ENCODE results near the gene SLC9A3. TPM values are rescaled to one million over a fixed set of nuclear protein-coding genes. Genes with fewer than 3 reads are reported as not detected.
A peak's percentile ranks its signal among the peaks of the same experiment; 100 is the strongest.

The SLC9A3 gene
- total RNA-seq, 1 experiment from 2014 or later, result 1.5 TPM

DNA sequence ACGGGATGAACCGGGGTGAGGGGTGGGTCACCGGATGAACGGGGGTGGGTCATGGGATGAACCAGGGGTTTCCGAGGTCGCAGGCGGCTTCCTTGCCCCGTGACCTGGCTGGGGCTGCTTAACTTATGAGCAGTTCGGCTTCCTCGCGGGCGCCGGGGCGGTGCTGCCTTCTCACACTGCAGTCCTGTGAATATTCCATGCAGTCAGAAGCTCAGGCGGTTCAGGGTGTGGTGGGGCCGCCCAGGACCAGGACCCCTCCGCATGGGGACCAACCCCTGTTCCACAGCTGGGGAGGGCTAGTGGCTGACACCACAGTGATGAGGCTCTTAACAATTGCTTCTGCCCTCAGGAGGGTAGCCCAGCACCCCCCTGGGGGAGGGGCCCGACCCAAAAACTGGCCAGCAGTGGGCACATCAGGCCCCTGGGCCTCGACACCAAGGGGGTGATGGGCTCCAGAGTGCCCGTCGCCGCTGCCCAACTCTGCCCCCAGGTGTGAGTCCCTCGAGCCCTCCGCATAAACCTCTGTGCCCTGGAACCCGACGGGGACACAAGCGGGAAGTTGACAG, 30.9 kb upstream of the SLC9A3 start:
- CTCF ChIA-PET, result no interaction called here
- Histone ChIP-seq H3K4me1 (ENCODE audit: control insufficient read depth in 1 of 2, insufficient read depth in 2 of 2, low read length in 2 of 2) (peaks cover 0 to 7% of the 10 kb centered on the region in 2 experiments; a peak in 1 of 4 replicates), H3K36me3 (ENCODE audit: control insufficient read depth in 1 of 2, insufficient read depth in 2 of 2, low read length in 2 of 2) (no peaks in the 10 kb centered on the region), H3K79me2 (ENCODE audit: insufficient read depth, low read length) (no peaks in the 10 kb centered on the region), H3K9me2 (ENCODE audit: insufficient read depth) (no peaks in the 10 kb centered on the region), H3K4me2 (ENCODE audit: low read length) (no peak overlapping the region), H4K20me1 (ENCODE audit: insufficient read depth) (no peaks in the 10 kb centered on the region), H2AFZ (ENCODE audit: low read depth, low read length, poor library complexity, severe bottlenecking) (no peak overlapping the region), H3K9ac (ENCODE audit: low read length) (no peak overlapping the region), H3K27ac (ENCODE audit: low read depth, low read length) (no peak overlapping the region), H3K27me3 (ENCODE audit: insufficient read depth, low read length) (peaks cover 10% of the 10 kb centered on the region), H3K9me3 (ENCODE audit: control insufficient read depth in 1 of 2, insufficient read depth in 1 of 2, low read depth in 1 of 2, low read length in 2 of 2) (no peaks in the 10 kb centered on the region; a peak in 1 of 4 replicates), H3K4me3 (replicated peaks in 1 of 2; ENCODE audit: low read depth in 1 of 2, low read length in 2 of 2) (no peak overlapping the region)
- POLR2A ChIA-PET, result no interaction called here
- no peak; the same call in 1 of the 2 replicates for ATAC-seq
- intact Hi-C loops (cut with micrococcal nuclease), result no loop called here
- no peak for DNase-seq (ENCODE audit: low read depth, low spot score)
- BruUV-seq (replicated peaks), result no TSS peak
- TF ChIP-seq POLR2A (IDR thresholded peaks at IDR 0.05; ENCODE audit: borderline replicate concordance, extremely low read depth, insufficient read depth, insufficient read length) (no peak), ELF1 (IDR thresholded peaks at IDR 0.05; ENCODE audit: borderline replicate concordance, low read depth) (no peak)
- RAD21 ChIA-PET (ENCODE audit: low non-redundant PET in 1 of 2, low total read pairs in 2 of 2, uncharacterized antibody in 2 of 2, unreplicated experiment in 2 of 2), result no interaction called here

DNA sequence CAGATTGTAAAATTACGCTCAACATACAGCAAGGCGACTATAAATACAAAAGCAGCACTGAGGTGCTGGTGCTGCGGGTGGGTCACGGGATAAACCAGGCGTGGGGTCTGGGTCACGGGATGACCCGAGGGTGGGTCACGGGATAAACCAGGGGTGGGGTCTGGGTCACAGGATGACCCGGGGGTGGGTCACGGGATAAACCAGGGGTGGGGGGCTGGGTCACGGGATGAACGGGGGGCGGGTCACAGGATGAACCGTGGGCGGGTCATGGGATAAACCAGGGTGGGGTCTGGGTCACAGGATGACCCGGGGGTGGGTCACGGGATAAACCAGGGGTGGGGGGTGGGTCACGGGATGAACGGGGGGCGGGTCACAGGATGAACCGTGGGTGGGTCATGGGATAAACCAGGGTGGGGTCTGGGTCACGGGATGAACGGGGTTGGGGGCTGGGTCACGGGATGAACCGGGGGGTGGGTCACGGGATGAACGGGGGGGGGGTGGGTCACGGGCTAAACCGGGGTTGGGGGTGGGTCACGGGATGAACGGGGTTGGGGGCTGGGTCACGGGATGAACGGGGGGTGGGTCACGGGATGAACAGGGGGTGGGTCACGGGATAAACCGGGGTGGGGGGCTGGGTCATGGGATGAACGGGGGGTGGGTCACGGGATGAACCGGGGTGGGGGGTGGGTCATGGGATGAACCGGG, 30.2 kb upstream of the SLC9A3 start:
- ATAC-seq, result peak; percentile 51
- no peaks in the 10 kb centered on the region; a peak in 1 of 4 replicates for H3K9me3 ChIP-seq (ENCODE audit: control insufficient read depth in 1 of 2, insufficient read depth in 1 of 2, low read depth in 1 of 2, low read length in 2 of 2)
- POLR2A ChIA-PET, result no interaction called here
- H3K9me2 ChIP-seq (ENCODE audit: insufficient read depth), result no peaks in the 10 kb centered on the region
- H4K20me1 ChIP-seq (ENCODE audit: insufficient read depth), result no peaks in the 10 kb centered on the region
- no peak overlapping the region for H3K27ac ChIP-seq (ENCODE audit: low read depth, low read length)
- no peak overlapping the region for H3K9ac ChIP-seq (ENCODE audit: low read length)
- H3K4me1 ChIP-seq (ENCODE audit: control insufficient read depth in 1 of 2, insufficient read depth in 2 of 2, low read length in 2 of 2), result peaks cover 0 to 7% of the 10 kb centered on the region in 2 experiments; a peak in 1 of 4 replicates
- H3K79me2 ChIP-seq (ENCODE audit: insufficient read depth, low read length), result no peaks in the 10 kb centered on the region
- H3K4me3 ChIP-seq (replicated peaks in 1 of 2; ENCODE audit: low read depth in 1 of 2, low read length in 2 of 2), result peak overlapping the region; percentile 15 to 28; a peak in 2 of 4 replicates
- peaks cover 10% of the 10 kb centered on the region for H3K27me3 ChIP-seq (ENCODE audit: insufficient read depth, low read length)
- intact Hi-C loops (cut with micrococcal nuclease), result no loop called here
- no peak for DNase-seq (ENCODE audit: low read depth, low spot score)
- RAD21 ChIA-PET (ENCODE audit: low non-redundant PET in 1 of 2, low total read pairs in 2 of 2, uncharacterized antibody in 2 of 2, unreplicated experiment in 2 of 2), result no interaction called here
- peak overlapping the region; percentile 56 for H3K4me2 ChIP-seq (ENCODE audit: low read length)
- CTCF ChIA-PET, result no interaction called here
- peak overlapping the region; percentile 94 for H2AFZ ChIP-seq (ENCODE audit: low read depth, low read length, poor library complexity, severe bottlenecking)
- BruUV-seq (replicated peaks), result no TSS peak
- H3K36me3 ChIP-seq (ENCODE audit: control insufficient read depth in 1 of 2, insufficient read depth in 2 of 2, low read length in 2 of 2), result no peaks in the 10 kb centered on the region
- TF ChIP-seq TCF7L2 (IDR thresholded peaks at IDR 0.05; ENCODE audit: borderline replicate concordance, extremely low read depth, insufficient read depth, insufficient read length), result no peak
- TF ChIP-seq, protein P1, sequence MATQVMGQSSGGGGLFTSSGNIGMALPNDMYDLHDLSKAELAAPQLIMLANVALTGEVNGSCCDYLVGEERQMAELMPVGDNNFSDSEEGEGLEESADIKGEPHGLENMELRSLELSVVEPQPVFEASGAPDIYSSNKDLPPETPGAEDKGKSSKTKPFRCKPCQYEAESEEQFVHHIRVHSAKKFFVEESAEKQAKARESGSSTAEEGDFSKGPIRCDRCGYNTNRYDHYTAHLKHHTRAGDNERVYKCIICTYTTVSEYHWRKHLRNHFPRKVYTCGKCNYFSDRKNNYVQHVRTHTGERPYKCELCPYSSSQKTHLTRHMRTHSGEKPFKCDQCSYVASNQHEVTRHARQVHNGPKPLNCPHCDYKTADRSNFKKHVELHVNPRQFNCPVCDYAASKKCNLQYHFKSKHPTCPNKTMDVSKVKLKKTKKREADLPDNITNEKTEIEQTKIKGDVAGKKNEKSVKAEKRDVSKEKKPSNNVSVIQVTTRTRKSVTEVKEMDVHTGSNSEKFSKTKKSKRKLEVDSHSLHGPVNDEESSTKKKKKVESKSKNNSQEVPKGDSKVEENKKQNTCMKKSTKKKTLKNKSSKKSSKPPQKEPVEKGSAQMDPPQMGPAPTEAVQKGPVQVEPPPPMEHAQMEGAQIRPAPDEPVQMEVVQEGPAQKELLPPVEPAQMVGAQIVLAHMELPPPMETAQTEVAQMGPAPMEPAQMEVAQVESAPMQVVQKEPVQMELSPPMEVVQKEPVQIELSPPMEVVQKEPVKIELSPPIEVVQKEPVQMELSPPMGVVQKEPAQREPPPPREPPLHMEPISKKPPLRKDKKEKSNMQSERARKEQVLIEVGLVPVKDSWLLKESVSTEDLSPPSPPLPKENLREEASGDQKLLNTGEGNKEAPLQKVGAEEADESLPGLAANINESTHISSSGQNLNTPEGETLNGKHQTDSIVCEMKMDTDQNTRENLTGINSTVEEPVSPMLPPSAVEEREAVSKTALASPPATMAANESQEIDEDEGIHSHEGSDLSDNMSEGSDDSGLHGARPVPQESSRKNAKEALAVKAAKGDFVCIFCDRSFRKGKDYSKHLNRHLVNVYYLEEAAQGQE (IDR thresholded peaks at IDR 0.05; ENCODE audit: low read depth), result no peak
- TF ChIP-seq CEBPB (IDR thresholded peaks at IDR 0.05; ENCODE audit: low read depth), result no peak
- TF ChIP-seq YY1 (IDR thresholded peaks at IDR 0.05; ENCODE audit: extremely low read depth, insufficient replicate concordance, low read depth, low read length), result no peak
- TF ChIP-seq FOSL1 (IDR thresholded peaks at IDR 0.05; ENCODE audit: low read depth), result no peak
- TF ChIP-seq JUND (IDR thresholded peaks at IDR 0.05), result no peak
- no peak for TF ChIP-seq SRF (IDR thresholded peaks at IDR 0.05; ENCODE audit: low read depth)
- TF ChIP-seq, protein P2, sequence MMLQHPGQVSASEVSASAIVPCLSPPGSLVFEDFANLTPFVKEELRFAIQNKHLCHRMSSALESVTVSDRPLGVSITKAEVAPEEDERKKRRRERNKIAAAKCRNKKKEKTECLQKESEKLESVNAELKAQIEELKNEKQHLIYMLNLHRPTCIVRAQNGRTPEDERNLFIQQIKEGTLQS (IDR thresholded peaks at IDR 0.05), result no peak
- TF ChIP-seq, protein P3, sequence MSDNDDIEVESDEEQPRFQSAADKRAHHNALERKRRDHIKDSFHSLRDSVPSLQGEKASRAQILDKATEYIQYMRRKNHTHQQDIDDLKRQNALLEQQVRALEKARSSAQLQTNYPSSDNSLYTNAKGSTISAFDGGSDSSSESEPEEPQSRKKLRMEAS (IDR thresholded peaks at IDR 0.05), result no peak
- TF ChIP-seq SP1 (IDR thresholded peaks at IDR 0.05; ENCODE audit: low read depth), result no peak
- no peak for TF ChIP-seq EZH2phosphoT487 (IDR thresholded peaks at IDR 0.05; ENCODE audit: borderline replicate concordance)
- TF ChIP-seq POLR2AphosphoS5 (IDR thresholded peaks at IDR 0.05; ENCODE audit: low read depth, low read length), result no peak
- no peak for TF ChIP-seq EGR1 (IDR thresholded peaks at IDR 0.05; ENCODE audit: low read depth)
